ENCODE results near the gene RNF213. TPM values are rescaled to one million over a fixed set of nuclear protein-coding genes. Genes with fewer than 3 reads are reported as not detected.

RNF213 gene
- total and polyA plus RNA-seq, 12 donors, result 51.1 to 182 (median 122) TPM

- WGBS, 4 donors, result 96 to 97% (median 97%) methylated on average over 11 to 13 of the region's 13 CpGs
- Histone ChIP-seq H3K9me3 (replicated peaks in 1 of 3) (no peaks in the 10 kb centered on the region), H3K4me3 (no peak overlapping the region), H3K27ac (no peak overlapping the region), H3K27me3 (no peaks in the 10 kb centered on the region), H3K36me3 (replicated peaks in 1 of 2) (peaks cover 0 to 95% of the 10 kb centered on the region in 2 donors), H3K4me1 (replicated peaks in 1 of 2) (no peaks in the 10 kb centered on the region)
- DNase-seq, result no peak
- TF ChIP-seq POLR2A (IDR thresholded peaks at IDR 0.05), result no peak
- TF ChIP-seq CTCF (IDR thresholded peaks at IDR 0.05), result no peak
- intact Hi-C loops (cut with DNase I), result no loop called here
These were observed 99.7 kb downstream of the RNF213 start for GRCh38 chr17:80360396-80360795.

- DNase-seq, result no peak
- 87 to 95% (median 91%) methylated on average over 18 of the region's 18 CpGs for WGBS, 4 donors
- no peaks in the 10 kb centered on the region for H3K9me3 ChIP-seq (replicated peaks in 1 of 3)
- TF ChIP-seq POLR2A (IDR thresholded peaks at IDR 0.05), result no peak
- TF ChIP-seq CTCF (IDR thresholded peaks at IDR 0.05), result peak in 1 of 6 experiments; percentile 27
- H3K4me1 ChIP-seq (replicated peaks in 1 of 2), result no peaks in the 10 kb centered on the region
- peaks cover 0 to 97% of the 10 kb centered on the region in 2 donors for H3K36me3 ChIP-seq (replicated peaks in 1 of 2)
- intact Hi-C loops (cut with DNase I), result no loop called here
- no peak overlapping the region for H3K4me3 ChIP-seq
- no peaks in the 10 kb centered on the region for H3K27me3 ChIP-seq
- no peak overlapping the region for H3K27ac ChIP-seq
These were observed 101.0 kb downstream of the RNF213 start for GRCh38 chr17:80361495-80362220.

GRCh38 chr17:80362428-80363119 lies 101.9 kb downstream of the RNF213 start:
- peak; percentile 67 to 90 (median 75) for DNase-seq
- Histone ChIP-seq H3K9me3 (replicated peaks in 1 of 3) (no peaks in the 10 kb centered on the region), H3K36me3 (replicated peaks in 1 of 2) (peaks cover 0 to 97% of the 10 kb centered on the region in 2 donors), H3K27ac (peak overlapping the region in 1 of 5 donors; percentile 33), H3K4me3 (no peak overlapping the region), H3K27me3 (no peaks in the 10 kb centered on the region), H3K4me1 (replicated peaks in 1 of 2) (no peaks in the 10 kb centered on the region)
- TF ChIP-seq CTCF (IDR thresholded peaks at IDR 0.05) (no peak), POLR2A (IDR thresholded peaks at IDR 0.05) (no peak)
- WGBS, 4 donors, result 58 to 62% (median 59%) methylated on average over 18 of the region's 18 CpGs
- intact Hi-C loops (cut with DNase I), result no loop called here

- Histone ChIP-seq H3K9me3 (replicated peaks in 1 of 3) (no peaks in the 10 kb centered on the region), H3K36me3 (replicated peaks in 1 of 2) (peaks cover 0 to 97% of the 10 kb centered on the region in 2 donors), H3K27me3 (no peaks in the 10 kb centered on the region), H3K27ac (no peak overlapping the region), H3K4me1 (replicated peaks in 1 of 2) (no peaks in the 10 kb centered on the region), H3K4me3 (no peak overlapping the region)
- TF ChIP-seq POLR2A (IDR thresholded peaks at IDR 0.05) (no peak), CTCF (IDR thresholded peaks at IDR 0.05) (no peak)
- WGBS, 4 donors, result 83 to 89% (median 86%) methylated on average over 12 of the region's 12 CpGs
- DNase-seq, result no peak
- intact Hi-C loops (cut with DNase I), result no loop called here
These were observed 102.5 kb downstream of the RNF213 start for GRCh38 chr17:80363120-80363515.

All from adrenal gland (tissue), 12 donors.